Fibroblast of the conjunctiva (primary cell): ENCODE measurements around the gene MTUS2.

Experiments used
- DNase-seq: peaks from one replicate; pipeline ENCODE4 v3.0.0-alpha.2; 2010; ENCODE audit warnings: low read depth

The MTUS2 gene

GRCh38 chr13:29108068-29108786, 288.1 kb downstream of the MTUS2 start:
- no peak for DNase-seq

- no peak for DNase-seq
These were observed 289.8 kb downstream of the MTUS2 start for GRCh38 chr13:29109987-29110386.

GRCh38 chr13:29111446-29111845, 291.3 kb downstream of the MTUS2 start:
- no peak for DNase-seq

DNA sequence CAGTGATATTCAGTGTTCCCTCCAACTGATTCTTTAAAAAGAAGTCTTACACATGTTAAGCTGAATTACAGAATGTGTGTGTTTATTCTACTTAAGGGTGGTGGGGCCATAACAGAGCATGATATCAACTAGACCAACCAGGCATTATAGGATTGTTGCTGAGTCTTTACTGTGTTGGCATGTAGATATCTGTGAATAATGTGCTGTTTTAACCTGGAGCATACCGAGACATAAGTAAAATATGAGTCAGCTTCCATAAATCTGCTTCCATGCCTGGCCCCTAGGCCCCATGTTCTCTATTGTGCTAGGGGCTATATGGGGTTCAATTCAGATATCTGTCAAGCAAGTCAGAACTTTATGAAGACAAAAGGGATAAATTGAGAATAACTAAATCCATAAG, 295.7 kb downstream of the MTUS2 start:
- DNase-seq = no peak

DNA sequence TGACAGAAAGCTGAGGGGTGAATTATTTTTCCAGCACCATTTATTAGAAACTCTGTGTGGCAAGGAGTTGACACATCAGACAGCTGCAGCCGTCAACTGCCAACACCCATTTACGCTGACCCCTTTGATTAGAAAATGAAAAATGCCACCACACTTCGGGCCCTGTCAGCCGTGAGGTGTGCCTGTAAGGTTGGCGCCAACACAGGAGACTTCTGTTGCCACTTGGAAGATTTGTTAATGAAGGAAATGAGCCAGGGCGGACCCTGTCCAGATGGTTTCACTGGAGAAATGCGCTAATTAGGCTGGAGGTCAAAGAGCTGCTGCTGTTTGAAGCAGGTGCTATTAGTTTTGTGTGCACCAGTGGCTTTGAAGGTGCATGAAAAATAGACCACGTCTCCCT, 297.5 kb downstream of the MTUS2 start:
- no peak for DNase-seq

- no peak for DNase-seq
These were observed 298.3 kb downstream of the MTUS2 start for GRCh38 chr13:29118471-29118870.

- no peak for DNase-seq
These were observed 305.2 kb downstream of the MTUS2 start for GRCh38 chr13:29125191-29125933.

DNA sequence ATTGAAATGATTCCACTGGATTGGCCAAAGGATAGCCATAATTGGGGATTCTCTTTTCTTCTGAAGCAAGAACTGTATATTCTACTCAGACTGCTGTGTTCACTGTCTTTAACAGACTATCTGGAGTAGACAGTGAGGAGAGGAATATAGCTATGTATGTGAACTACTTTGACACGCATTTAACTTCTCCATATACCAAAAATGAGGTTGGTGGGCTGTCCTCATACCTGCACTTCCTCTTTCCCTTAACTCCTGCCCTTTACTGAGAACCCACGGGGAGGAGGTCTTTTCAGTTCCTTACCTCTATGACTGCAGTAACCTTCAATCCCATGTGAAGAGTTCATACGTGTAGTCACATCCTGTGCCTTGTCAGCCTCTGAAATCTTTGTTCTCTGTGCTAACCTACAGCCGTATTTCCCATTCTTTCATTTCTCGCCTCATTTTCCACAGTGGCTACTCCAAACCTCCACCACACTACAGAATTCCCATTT, 305.8 kb downstream of the MTUS2 start:
- no peak for DNase-seq

DNA sequence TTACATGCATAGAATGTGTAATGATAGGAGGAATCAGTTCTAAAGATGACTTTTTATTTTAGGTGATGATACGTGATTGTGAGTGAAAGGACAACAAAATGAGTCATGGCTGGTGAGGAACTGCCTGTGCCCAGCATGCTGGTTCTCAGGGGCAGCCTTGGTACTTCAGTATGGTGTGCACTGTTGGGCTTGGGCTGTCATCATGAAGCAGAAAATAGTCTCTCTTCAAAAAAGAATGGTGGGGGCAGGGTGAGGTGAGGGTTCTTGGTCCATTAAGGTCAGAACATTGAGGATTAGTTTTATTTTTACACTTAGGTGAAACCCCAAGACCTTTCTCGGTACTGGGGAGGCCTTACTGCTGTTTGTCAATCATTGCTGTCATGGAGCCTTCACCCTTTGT, 309.5 kb downstream of the MTUS2 start:
- DNase-seq = no peak

DNA sequence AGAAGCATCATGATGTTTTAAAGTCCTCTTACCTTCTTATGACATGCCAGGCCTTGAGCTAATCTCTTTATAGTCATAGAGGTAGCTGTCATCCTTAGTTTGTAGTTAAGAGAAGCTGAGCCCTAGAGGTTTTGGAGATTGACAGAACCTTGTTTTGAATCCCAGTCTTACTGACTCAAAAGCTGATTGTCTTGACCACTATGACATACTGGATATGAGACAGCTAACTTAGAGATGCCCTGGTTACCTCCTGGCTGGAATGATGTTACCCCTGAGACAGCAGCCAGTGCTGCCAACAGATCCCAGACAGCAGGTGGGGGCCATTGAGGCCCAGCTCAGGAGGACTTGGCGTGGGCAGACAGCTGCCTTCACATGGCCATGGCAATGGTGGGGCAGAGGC, 311.0 kb downstream of the MTUS2 start:
- DNase-seq = no peak

DNA sequence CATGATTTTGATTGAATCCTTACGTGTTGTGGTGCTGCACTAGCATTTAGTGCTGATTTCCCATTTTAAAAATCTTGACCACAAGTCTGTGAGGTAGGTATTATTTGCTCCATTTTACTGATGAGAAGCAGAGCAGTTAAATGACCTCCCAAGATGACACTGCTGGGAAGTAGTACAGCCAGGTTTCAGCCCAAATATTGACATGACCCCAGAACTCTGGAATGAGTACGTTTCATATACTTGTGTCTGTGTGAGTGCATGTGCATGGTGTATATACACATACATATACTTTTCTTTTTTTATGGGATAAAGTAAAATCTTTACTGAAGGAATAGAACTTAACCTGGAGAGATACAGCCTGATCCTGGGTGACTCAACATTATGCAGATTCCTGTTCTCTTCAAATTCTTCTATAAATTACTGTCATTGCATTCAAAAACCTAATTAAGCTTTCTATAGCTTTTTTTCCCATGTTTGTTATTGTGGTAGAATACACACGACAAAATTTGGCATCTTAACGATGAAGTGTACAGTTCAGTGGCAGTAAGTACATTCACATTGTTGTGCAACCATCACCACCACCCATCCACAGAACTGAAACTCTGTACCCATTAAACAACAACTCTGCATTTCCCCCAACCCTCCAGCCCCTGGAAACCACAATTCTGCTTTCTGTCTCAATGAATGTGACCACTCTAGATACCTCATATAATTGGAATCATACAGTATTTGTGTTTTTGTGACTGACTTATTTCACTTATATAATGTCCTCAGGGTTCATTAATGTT, 311.9 kb downstream of the MTUS2 start:
- no peak for DNase-seq

- no peak for DNase-seq
These were observed 316.2 kb downstream of the MTUS2 start for GRCh38 chr13:29136341-29136740.

GRCh38 chr13:29137016-29137415, 316.9 kb downstream of the MTUS2 start:
- no peak for DNase-seq

DNA sequence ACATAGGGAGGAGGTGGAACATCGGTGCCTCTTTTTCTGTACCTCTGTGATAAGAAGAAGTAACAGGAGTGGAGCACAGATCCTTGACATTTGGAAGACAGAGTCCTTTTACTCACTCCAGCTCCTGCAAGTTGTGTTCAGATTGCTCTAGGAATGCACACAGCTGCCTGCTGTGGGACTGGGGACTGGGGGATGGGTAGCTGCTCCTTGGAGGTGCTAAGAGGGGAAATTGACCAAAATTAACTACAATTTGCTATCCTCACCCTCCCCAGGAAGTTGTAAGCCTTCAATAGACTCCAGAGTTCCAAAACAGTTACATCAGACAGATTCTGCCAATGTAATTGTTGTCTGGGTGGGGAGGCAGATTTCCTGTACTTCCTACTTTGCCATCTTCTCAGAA, 317.9 kb downstream of the MTUS2 start:
- DNase-seq = no peak

- no peak for DNase-seq
These were observed 320.1 kb downstream of the MTUS2 start for GRCh38 chr13:29140277-29140676.

- DNase-seq = no peak
These were observed 323.7 kb downstream of the MTUS2 start for GRCh38 chr13:29143847-29144246.

DNA sequence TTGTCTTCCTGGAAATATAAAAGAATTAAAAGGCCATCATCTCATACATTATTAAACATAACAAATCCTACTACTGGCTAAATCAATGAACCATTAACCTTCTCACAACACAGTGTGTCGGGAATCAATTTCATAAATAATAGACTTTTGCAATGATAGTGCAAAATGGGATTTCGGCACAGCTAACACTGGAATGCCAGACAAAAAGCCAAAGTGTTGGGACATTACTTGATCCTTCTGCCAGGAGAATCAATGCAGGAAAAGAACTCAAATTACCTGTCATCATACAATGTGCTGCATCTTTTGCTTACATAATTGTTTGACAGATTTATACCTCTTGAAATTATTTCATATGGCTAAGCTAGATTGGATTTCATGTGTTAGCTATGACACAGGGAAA, 334.3 kb downstream of the MTUS2 start:
- no peak for DNase-seq

- no peak for DNase-seq
These were observed 336.0 kb downstream of the MTUS2 start for GRCh38 chr13:29156136-29156535.

DNA sequence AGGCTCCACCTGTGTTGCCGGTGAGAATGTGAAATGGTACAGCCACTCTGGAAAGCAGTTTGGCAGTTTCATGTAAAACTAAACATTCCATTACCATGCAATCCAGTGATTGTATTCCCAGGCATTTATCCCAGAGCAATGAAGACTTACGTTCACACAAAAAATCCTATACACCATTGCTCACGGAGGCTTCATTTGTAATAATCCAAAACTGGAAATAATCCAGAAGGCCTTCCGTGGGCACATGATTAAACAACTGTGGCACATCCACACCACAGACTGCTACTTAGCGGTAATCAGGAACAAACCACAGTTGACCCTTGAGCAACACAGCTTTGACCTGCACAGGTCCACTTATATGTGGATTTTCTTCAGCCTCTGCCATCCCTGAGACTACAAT, 339.7 kb downstream of the MTUS2 start:
- DNase-seq = no peak

DNA sequence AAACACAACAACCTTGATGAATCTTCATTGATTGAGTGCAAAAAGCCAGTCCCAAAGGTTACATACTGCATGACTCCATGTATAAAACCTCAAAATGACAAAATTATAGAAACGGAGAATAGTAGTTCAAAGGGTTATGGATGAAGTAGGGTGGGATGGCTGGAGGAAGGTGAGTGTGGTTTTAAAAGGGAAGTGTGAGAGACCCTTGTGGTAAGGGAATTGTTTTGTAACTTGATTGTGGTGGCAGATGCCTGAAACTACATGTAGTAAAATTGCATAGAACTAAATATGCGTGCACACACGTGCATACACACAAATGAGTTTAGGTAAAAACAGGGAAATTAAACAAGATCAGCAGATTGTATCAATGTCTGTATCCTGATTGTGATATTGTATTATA, 340.7 kb downstream of the MTUS2 start:
- no peak for DNase-seq

DNA sequence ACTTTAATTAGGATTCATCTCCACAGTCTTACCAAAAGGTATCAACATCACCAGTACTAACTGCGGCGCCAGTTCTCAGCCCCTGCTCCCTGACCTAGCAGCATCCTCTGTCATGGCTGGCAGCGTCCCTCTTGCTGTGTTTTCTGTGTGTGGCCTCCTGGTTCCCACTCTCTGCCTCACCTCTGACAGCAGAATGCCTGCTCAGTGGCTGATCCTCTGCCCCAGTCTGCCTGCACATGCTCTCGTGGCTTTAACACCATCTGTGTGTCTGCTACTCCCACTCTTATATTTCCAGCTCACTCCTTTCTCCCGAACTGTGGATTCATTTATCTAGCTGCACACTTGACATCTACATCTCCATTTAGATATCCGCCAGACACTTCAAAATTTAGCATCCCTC, 341.5 kb downstream of the MTUS2 start:
- DNase-seq = no peak

DNA sequence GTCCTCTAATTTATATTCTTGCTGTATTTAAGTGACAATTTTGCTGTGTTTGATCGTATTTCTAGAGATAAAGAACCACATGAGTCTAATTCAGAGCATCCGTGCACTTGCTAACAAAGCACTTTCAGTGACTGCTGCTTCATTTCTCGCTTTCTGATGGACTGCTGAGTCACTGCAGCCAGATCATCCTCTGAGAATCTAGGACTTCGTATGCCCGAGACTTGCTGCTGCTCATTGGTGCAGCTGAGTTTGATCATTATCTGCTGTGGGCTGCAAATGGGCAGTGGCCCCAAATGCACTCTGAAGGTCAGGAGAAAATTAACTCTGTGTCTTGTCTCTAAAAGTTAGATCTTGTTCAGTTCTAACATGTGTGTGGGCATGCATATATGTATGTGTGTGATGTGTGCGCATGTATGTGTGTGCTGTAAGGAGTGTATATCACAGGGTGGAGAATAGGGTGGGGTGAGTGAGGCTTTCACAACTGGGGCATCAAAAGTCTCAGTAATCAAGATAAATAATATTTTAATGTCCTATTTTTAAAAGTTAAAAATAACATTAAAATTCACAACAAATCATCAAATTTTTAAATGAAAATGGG, 342.6 kb downstream of the MTUS2 start:
- peak; percentile 8 for DNase-seq
